Measurements from ENCODE around the gene PCDH9.

PCDH9 gene

GRCh38 chr13:66369666-66370065 is 860.5 kb downstream of the PCDH9 start:
- TF ChIP-seq FOXP2 (optimal IDR thresholded peaks at IDR 0.05; ENCODE audit: borderline replicate concordance, extremely low read depth, extremely low read length, insufficient read depth) (no peak), TAF1 (IDR thresholded peaks at IDR 0.05; ENCODE audit: borderline replicate concordance, insufficient read depth, low read length) (no peak), SIN3A (IDR thresholded peaks at IDR 0.05; ENCODE audit: borderline replicate concordance, insufficient read depth, low read length) (no peak), REST (IDR thresholded peaks at IDR 0.05; ENCODE audit: insufficient read depth in 1 of 2, low read depth in 2 of 2, low read length in 2 of 2) (no peak), POLR2AphosphoS5 (IDR thresholded peaks at IDR 0.05; ENCODE audit: low read depth, low read length) (no peak)

DNA sequence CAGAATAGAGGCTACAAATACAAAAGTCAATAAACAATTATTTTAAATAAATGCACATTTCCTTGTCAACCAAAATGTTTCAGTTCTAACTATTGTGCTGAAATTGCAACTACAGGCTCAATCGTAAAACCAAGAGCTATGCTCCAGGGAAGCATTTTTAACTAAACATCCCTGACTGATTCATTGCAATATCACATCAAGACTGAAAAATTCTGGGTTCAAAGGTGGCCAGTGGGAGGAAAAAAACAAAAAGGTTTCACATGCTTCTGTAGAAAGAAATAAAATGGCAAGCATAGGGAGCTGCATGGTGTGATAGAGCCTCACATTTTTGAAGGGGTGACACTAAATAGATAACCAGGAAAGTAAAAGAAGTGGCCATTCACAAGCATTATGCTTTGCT is 862.8 kb downstream of the PCDH9 start:
- no peak for TF ChIP-seq TAF1 (IDR thresholded peaks at IDR 0.05; ENCODE audit: borderline replicate concordance, insufficient read depth, low read length)
- TF ChIP-seq SIN3A (IDR thresholded peaks at IDR 0.05; ENCODE audit: borderline replicate concordance, insufficient read depth, low read length): no peak
- no peak for TF ChIP-seq REST (IDR thresholded peaks at IDR 0.05; ENCODE audit: insufficient read depth in 1 of 2, low read depth in 2 of 2, low read length in 2 of 2)
- no peak for TF ChIP-seq FOXP2 (optimal IDR thresholded peaks at IDR 0.05; ENCODE audit: borderline replicate concordance, extremely low read depth, extremely low read length, insufficient read depth)
- TF ChIP-seq POLR2AphosphoS5 (IDR thresholded peaks at IDR 0.05; ENCODE audit: low read depth, low read length): no peak

GRCh38 chr13:66365101-66365500 is 865.0 kb downstream of the PCDH9 start:
- TF ChIP-seq TAF1 (IDR thresholded peaks at IDR 0.05; ENCODE audit: borderline replicate concordance, insufficient read depth, low read length) (no peak), POLR2AphosphoS5 (IDR thresholded peaks at IDR 0.05; ENCODE audit: low read depth, low read length) (no peak), REST (IDR thresholded peaks at IDR 0.05; ENCODE audit: insufficient read depth in 1 of 2, low read depth in 2 of 2, low read length in 2 of 2) (no peak), FOXP2 (optimal IDR thresholded peaks at IDR 0.05; ENCODE audit: borderline replicate concordance, extremely low read depth, extremely low read length, insufficient read depth) (no peak), SIN3A (IDR thresholded peaks at IDR 0.05; ENCODE audit: borderline replicate concordance, insufficient read depth, low read length) (no peak)

GRCh38 chr13:66364346-66364745 is 865.8 kb downstream of the PCDH9 start:
- TF ChIP-seq REST (IDR thresholded peaks at IDR 0.05; ENCODE audit: insufficient read depth in 1 of 2, low read depth in 2 of 2, low read length in 2 of 2) (no peak), TAF1 (IDR thresholded peaks at IDR 0.05; ENCODE audit: borderline replicate concordance, insufficient read depth, low read length) (no peak), POLR2AphosphoS5 (IDR thresholded peaks at IDR 0.05; ENCODE audit: low read depth, low read length) (no peak), SIN3A (IDR thresholded peaks at IDR 0.05; ENCODE audit: borderline replicate concordance, insufficient read depth, low read length) (no peak), FOXP2 (optimal IDR thresholded peaks at IDR 0.05; ENCODE audit: borderline replicate concordance, extremely low read depth, extremely low read length, insufficient read depth) (no peak)

GRCh38 chr13:66362485-66362884 is 867.7 kb downstream of the PCDH9 start:
- no peak for TF ChIP-seq FOXP2 (optimal IDR thresholded peaks at IDR 0.05; ENCODE audit: borderline replicate concordance, extremely low read depth, extremely low read length, insufficient read depth)
- no peak for TF ChIP-seq TAF1 (IDR thresholded peaks at IDR 0.05; ENCODE audit: borderline replicate concordance, insufficient read depth, low read length)
- TF ChIP-seq POLR2AphosphoS5 (IDR thresholded peaks at IDR 0.05; ENCODE audit: low read depth, low read length): no peak
- TF ChIP-seq REST (IDR thresholded peaks at IDR 0.05; ENCODE audit: insufficient read depth in 1 of 2, low read depth in 2 of 2, low read length in 2 of 2): no peak
- no peak for TF ChIP-seq SIN3A (IDR thresholded peaks at IDR 0.05; ENCODE audit: borderline replicate concordance, insufficient read depth, low read length)
